HS-27A (cell line): ENCODE data around the gene RNF38.
A peak's percentile ranks its signal among the peaks of the same experiment; 100 is the strongest.
"Not testable (repeated sequence)": the region's sequence is repeated elsewhere in the genome, so short reads cannot be mapped to it uniquely, and the experiment has no call there.

ENCODE experiments used
- DNase-seq: peaks from one replicate; pipeline ENCODE4 v3.0.0-alpha.2; 2012; ENCODE audit warnings: low read depth, missing footprints

The RNF38 gene

DNA sequence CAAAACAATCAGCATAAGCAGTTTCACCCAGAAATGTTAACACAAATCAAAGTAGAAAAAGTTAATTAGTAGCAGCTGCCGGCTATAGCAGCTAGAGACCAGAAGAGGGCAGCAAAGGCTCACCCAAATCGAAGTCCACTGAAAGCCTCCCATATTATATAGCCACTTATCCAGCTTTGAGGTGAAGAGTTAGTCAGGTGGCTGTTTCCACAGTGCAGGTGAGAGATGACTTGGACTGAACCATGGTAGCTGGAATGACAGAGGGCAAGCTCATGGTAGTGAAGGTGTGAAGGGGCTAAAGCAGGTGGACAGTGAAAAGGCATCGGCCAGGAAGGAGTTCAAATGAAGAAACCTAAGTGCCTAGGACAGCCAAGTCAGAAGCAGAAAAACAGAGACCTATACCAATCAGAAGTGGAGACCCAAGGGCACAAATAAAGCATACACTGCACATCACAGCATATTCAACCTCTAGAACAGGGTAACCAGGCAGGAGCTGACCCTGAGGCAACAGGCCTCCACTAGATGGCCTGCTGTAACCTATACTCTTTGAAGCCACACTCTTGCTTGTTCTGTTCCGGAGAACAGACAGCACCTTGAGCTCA, 7.2 kb upstream of the RNF38 start:
- peak; percentile 30 for DNase-seq

DNA sequence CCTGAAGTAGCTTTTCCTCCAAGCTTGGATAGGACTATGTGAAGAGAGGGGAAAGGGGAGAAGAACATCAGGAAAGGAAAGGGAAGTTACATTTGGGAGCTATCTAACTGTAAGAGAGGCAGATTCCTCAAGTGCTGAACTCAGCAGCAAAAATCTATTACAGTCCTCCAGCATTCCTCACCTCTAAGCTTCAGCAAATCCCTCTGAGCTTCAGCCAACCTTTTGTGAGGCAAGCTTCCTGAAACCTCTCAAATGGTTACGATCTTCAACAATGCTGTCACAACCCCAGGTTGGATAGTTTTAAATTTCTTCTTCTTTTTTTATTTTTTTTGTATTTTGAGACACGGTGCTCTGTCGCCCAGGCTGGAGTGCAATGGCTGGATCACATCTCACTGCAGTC, 2.5 kb upstream of the RNF38 start:
- DNase-seq: no peak

DNA sequence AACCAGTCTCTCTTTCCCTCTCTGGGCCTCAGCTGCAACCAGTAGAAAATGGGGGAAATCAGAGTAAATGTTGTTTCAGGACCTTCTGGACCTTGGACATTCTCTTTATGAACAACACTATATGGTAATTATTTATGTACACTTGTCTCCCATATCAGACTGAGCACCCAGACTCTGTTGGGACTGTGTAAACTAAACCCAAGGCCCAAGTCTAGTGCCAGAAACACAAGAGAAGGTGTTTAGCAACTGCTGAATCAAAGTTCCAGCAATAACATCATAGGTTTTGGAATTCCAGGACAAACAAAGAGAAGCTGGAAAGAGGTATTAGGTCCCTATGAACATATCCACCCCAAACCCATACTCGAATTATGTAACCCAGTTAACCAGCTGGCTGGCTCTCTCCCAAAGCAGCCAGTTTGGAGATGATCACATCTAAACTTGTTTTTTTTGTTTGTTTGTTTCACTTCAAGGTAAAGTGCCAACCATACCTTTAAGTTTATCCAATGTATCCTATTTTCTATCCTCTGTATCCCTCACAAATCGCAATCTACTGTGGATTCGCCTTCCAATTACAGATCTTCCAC, 1.9 kb upstream of the RNF38 start:
- no peak for DNase-seq

DNA sequence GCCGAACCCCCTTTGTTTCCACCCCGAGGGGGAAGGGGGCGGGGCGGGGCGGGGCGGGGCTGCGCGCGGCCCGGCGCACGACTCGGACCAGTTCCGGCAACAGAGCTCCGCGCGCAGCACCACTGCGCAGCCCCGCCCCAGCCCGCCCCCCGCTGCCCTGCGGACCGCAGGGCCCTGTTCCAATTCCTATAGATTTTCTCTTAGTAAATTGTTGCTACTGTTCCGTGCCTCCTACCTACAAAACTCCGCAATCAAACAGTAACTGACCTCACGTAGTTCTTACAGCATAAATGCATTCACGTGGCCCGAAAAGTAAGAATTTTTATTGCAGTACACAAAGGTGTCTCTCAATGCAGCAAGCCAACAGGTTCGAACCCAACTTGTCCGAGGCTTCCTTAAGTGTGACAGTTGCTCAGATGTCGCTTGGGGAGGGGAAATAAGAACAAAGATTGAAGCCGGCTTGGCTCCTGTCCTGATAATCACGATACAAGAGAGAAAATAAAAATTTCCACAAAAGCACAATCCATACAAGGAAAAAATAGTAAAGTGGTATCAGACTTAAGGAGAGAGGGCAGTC, 1.2 kb upstream of the RNF38 start:
- DNase-seq: peak; percentile 53

DNA sequence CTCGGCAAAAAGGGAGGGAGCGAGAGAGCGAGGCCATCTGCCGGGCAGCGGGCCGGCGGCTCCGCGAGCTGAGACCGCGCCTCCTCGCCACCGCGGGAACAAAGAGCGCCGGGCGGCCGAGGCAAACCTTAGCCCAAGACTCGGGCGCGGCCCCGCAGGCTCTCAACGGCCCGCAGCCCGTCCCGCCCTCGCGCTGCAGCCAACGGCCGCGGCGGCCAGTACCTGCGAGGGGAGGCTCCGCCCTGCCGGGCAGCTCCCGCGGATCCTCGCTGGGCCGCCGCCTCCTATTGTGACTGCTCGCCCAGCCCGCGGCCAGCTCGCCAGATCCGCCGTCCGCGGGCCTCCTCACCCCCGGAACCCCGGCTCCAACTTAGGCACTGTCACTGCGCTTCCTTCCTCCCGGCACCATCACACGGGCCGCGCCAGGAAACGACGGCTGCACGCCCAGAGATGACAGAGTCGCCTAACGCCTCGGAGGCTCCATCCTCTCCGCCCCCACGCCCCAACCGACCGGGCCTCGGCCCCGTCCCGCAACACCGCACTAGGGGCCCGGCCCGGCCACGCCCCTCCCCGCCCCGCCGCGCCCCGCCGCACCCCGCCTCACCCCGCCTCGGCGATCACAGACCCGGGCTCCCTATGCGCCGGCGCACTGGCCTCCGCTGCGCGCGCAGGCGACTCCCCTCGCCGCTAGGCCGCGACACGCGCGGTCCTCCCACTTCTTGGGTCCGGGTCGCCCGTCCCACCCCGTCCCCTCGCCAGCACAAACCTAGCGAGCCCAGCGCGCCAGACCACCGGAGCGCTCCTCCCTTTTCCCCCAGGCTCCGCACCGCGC, 479 bp upstream of the RNF38 start:
- DNase-seq: peak; percentile 74

DNA sequence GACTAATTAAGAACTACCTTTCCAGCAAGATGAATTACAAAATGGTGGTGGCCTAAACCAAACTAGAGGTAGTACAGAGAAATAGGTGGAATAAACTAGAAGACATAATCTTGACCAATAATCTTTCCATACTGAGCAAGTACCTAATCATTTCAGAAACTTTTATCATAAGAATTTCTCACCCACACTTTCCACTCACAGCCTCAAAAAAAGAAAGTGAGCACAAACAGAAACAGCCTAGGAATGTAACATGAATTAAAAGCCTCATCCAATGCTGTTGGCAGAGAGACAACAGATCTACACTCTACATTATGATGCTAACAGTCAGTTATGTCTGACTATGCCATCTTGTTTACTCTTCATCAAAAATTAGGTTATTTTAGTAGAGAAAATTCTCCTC, 1.3 kb downstream of the RNF38 start:
- no peak for DNase-seq

DNA sequence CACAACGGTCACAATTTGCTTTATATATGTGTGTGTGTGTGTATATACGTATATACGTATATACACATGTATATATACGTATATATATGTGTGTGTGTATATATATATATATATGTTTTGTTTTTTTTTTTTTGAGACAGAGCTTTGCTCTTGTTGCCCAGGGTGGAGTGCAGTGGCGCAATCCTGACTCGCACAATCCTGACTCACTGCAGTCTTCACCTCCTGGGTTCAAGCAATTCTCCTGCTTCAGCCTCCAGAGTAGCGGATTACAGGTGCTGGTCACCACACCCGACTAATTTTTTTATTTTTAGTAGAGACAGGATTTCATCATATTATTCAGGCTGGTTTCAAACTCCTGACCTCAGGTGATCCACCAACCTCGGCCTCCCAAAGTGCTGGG, 3.1 kb downstream of the RNF38 start:
- no peak for DNase-seq

DNA sequence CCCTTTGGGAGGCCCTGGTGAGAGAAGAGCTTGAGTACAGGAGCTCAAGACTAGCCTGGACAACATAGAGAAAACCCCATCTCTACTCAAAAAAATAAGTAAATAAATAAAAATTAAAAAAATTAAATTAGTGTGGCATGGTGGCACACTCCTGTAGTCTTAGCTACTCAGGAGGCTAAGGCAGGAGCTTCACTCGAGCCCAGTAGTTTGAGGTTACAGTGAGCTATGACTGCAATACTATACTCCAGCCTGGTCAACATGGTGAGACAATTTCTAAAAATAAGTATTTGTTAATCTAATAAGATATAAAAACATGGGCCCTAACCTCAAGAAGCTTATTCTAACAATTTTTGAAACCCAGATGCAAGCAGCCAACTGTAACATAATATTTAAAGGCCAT, 7.6 kb downstream of the RNF38 start:
- no peak for DNase-seq

DNA sequence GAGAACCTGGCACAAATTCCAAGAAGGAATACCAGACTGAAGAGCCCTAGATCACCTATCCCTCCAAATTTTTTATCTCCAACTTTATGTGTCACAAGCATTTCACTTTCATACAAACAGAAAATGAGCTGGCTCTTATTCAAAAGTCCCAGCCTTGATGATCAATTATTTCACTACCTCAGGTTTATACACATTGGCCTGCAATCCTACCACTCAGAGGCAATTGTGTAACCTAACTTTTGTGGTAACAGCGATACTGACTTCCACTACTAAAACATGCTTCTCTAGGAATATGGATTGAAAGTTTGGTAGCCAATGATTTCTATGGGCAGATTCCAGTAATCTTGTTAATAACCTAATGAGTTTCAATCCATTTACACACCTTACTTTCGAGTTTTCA, 10.5 kb downstream of the RNF38 start:
- no peak for DNase-seq

DNA sequence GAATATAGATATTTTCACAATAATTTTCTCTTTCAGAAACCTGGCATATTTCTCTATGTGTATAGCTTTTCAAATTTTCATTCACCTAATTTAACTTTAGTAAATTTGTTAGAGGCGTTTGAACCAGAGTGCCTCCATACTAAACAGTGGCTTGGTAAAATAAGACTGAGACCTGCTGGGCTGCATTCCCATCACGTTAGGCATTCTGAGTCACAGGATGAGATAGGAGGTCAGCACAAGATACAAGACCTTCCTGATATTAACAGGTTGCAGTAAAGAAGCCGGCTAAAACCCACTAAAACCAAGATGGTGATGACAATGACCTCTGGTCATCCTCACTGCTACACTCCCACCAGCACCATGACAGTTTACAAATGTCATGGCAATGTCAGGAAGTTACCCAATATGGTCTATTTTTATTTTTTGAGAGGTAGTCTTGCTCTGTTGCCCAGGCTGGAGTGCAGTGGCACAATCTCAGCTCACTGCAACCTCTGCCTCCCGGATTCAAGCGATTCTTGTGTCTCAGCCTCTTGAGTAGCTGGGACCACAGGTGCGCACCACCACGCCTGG, 13.6 kb downstream of the RNF38 start:
- DNase-seq: not testable (repeated sequence)

DNA sequence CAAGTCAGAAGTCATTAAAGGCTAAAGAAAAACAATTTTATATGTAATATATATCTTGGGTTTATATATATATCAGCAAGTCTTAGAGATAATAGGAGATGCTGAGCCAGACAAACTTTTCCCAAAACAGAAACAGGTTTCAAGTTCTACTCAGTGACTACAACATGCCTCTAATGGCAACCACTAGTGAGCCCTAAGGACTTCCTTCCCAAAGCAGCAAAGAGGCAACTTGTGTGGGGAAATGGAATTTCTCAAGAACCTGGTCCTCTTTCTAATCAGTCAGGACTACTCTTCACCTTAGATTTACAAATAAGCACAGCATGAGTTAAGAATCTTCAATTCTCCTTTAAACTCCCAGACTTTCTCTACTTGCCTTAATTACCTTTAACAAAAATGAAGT, 17.6 kb downstream of the RNF38 start:
- no peak for DNase-seq

DNA sequence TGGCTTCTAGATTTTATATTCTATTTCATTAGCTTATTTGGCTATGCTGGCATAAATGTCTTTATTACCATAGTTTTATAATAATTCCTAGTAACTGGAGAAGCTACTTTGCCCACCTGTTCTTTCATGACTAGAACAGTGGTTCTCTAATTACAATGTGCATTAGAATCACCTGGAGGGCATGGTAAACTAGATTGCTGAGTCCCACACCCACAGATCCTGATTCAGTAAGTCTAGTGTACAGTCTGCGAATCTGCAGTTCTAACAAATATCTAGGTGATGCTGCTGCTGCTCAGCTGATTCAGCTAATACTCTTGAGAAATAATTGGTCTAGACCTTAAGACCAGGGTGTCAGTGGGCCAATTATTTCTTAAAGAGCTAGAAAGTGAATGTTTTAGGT, 35.5 kb downstream of the RNF38 start:
- DNase-seq: no peak

DNA sequence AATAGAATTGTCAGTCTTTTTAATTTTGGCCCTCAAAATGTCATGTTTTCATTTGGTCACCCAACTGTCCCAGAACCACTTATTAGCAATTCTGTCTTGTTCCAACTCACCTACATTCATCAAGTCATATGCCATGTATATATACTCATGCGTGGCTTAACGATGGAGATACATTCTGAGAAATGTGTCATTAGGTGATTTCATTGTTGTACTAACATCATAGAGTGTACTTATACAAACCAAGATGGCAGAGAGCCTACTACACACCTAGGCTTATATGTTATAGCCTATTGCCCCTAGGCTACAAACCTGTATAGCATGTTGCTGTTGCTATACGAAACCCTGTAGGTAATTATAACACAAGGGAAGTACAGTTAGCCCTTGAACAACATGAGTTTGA, 36.6 kb downstream of the RNF38 start:
- DNase-seq: no peak

DNA sequence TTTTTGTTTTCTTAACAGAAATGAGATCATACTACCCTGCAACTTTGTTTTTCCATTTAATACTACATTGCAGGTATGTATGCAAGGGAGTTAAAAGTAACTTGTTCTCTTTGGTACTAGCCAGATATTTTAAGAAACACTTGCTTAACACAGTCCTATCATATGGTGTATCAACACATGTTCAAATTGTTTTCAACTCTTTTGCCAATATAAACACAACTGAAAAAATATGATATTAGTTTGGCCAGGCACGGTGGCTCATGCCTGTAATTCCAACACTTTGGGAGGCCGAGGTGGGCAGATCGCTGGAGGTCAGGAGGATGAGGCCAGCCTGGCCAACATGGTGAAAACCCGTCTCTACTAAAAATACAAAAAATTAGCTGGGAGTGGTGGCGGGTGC, 41.6 kb downstream of the RNF38 start:
- no peak for DNase-seq

DNA sequence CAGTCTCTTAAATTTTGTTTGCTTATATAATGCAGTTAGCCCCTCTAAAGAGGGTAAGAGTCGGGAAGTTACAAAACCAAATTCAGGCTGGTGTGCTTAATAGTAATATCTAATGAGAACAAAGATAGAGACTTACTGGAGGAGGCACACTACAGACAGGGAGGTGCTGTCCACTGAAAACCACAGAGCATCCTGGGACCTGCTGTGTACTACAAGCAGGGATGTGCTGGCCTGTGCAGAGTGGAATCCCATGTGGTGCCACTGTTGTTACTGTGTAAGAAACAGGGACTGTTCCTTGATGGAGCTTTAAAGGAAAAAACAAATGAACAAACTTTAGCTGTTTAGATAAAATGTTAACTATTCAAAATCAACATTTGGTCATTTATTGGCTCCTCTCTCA, 42.4 kb downstream of the RNF38 start:
- DNase-seq: no peak

DNA sequence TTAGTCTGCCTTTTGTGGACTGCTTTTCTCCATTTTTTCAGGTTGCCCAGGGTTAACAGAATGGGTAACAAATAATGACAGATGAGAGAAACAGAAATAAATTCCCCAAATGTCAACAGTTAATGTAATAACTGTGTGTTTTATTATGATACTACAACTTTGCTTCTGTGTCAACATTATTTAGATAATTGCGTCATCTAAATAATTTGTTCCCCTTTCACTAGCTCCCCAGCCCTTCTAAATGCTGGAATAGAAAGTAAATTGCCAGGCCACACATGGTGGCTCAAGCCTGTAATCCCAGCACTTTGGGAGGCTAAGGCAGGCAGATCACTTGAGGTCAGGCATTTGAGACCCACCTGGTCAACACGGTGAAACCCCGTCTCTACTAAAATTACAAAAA, 53.5 kb downstream of the RNF38 start:
- DNase-seq: no peak

DNA sequence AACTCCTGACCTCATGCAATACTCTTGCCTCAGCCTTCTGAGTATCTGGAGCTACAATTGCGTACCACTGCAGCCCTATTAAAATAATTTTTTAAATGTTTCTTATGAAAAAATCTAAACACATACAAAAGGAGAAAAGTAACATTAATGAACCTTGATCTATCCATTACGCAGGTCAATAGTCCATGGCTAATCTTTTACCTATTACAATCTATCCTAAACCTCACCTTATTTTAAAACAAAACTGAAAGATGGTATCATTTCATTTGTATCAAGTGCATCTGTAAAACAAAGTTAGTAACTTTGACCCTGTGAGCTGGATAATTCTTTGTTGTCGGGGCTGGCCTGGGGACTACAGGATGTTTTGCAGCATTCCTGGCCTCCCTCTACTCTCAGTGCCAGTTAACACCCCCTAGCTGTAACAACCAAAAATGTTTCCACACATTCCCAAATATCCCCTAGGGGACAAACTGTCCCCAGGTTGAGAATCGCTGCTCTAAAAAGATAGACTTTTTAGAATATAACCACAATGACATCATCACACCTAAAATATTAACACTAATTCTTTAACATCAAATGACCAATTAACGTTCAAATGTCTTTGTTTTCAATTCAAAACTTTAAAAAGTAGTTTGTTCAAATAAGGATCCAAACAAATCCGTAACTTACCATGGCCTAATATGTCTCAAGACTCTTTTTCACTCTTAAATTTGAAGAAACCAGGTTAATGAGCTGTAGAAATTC, 54.8 kb downstream of the RNF38 start:
- no peak for DNase-seq

DNA sequence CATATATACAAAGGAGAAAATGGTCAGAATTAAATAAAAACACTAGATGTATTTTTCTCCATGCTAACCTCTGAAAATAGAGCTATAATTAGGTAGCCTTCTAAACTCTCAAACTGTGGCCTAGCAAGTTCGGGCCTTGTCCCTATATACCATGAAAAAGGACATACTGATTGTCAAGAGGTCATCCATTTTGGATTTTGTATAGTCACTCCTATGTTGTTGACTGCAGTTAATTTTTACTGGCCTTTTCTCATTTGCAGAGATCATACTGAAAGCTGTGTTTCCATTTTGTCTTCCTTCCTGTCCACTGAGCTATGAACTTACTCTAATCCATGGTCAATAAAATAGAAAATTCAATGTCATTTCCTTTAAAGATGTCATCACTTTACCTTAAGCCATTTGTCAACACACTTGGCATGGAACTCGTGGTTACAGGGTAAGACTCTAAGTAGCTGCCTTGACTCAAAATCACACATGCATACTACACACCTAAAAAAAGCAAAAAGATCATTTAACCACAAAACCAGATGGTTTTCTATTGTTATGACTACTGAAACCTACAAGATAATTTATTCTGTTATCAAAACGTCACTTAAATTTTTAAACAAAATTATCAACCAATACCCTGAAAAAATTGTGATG, 58.0 kb downstream of the RNF38 start:
- no peak for DNase-seq

DNA sequence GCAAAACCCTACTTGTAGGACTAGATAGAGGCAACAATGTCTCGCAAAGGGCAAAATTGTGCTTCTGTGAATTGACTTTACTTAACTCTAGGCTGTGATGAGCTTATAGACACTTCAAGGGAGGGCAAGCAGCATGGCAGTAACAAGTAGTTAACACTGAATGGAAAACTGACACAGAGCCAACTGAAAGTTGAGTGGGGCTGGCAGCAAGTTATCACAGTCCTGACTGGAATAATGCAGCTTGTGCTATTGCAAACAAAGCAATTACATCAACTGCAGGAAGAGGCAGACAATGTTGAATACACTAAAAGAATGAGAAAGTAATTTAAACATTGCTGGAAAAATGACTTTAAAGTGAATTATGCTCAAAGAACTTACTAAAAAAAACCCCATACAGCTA, 62.2 kb downstream of the RNF38 start:
- DNase-seq: no peak

DNA sequence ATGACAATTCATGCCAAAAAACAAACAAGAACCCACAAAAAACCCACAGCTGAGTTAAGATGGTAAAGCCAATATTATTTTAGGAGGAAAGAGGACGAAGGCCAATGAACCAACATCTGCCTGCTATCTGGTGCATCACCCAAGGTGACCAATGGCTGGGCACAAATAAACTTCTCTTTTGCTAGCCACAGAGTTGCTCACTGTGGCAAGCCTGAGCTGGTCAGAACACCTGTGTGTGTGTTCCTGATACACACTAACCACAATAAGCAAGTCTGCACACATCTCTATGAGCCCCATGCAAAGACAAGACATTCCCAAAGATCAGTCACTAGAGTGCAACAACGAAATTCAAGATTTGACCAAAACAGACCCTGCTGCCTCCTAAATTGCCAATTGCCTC, 63.1 kb downstream of the RNF38 start:
- no peak for DNase-seq

DNA sequence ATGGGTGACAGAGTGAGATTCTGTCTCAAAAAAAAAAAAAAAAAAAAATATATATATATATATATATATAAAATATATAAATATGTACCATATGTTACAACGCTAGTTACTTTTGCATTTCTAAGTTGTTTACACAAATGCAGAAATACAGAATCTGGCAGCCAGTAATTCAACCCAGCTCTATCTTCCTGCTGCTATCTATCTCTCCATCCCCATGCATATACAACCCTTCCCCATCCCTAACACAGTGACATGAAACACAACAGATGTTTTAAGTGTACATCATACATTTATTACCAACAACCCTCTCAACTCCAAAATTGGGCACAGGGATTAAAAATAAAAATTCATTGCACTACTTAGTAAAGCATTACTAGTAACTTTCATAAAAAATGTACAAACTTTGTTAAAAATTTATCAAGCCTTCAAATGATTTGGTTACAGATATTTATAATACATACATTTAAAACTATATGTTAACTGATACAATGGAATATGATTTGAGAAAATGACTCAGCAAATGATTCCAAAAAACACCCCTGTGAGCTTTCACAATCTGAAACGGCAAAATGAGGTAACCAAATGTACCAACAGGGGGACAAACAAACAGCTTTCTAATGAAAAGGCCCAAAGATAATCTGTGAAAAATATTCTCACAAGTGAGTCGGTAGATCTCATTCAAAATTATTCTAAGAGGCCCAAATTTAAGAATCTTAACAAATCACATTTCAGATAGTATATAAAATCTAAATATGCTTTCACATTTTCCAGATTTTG, 63.8 kb downstream of the RNF38 start:
- no peak for DNase-seq
